Muscle of back (tissue), 11 donors: Measurements from ENCODE around the gene C19orf85. TPM values are rescaled to one million over a fixed set of nuclear protein-coding genes. Genes with fewer than 3 reads are reported as not detected.

Experiments
- DNase-seq, 3 donors: peaks; one replicate each; pipeline versions ENCODE4 v3.0.0 to v3.0.0-alpha.2; 2013
- polyA plus RNA-seq, 10 donors: library from polyadenylated mRNA; unstranded; fragments of 120-200 nt; gene quantifications; one replicate each; pipeline ENCODE4 v1.2.1, GENCODE V29; 2013; ENCODE audit not compliant: insufficient read length in 10 of 10

Gene C19orf85
- polyA plus RNA-seq, 10 donors: not detected

DNA sequence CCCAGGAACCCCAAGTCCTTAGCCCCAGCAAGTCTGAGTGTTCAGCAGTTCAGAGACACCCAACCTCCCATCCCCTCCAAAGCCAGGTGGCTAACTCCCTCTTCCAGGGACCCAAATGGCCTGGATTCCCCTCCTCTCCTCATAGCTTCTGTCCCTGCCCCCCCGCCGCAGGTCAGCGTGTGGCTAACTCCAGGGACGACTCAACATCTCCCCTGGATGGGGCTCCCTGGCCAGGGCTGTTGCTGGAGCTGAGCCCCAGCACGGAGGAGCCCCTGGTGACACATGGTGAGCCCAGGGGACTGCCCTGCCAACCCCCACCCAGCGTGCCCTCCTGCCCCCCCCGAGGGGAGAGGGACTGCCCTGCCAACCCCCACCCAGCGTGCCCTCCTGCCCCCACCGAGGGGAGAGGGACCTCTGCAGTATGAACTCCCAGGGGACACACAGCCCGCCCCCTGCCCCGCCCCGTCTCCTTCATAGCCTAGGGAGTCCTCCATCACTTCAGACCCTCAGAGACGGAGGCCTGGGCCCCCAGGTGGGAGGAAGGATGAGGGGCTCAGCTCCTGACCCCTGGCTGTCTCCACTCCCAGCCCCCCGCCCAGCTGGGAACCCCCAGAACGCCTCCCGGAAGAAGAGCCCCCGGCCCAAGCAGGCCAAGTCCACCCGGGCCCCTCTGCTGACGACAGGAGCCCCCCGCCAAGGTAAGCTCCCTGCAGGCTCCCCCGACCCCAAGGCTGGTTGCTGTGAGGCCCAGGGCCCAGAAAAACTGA, 25.3 kb upstream of the C19orf85 start:
- DNase-seq: no peak

DNA sequence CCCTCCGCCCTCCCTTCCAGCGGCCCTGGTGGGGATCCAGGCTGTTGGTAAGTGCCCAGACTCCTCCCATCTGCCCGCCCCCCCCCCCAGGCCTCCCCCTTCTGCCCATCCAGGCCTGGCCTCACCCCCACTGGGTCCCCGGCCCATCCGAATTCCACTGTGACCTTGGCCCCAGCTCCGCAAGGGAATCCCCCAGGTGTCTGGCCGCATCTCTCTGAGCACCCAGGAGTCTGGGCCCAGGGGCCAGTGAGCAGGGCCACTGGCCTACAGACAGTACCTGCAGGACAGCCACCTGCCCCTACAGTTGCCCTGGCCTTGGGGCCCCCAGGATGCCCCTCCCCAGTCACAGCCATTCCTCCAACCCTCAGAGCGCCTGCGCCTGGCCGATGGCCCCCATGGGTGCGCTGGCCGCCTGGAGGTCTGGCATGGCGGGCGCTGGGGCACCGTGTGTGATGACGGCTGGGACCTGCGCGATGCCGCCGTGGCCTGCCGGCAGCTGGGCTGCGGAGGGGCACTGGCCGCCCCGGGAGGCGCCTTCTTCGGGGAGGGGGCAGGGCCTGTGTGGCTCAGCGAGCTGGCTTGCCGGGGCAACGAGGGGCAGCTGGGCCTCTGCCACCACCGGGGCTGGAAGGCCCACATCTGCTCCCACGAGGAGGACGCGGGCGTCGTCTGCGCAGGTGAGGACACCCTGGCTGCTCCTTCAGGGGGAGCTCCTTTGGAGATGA, 24.6 kb upstream of the C19orf85 start:
- peak in 1 of 3 donors; percentile 61 for DNase-seq

DNA sequence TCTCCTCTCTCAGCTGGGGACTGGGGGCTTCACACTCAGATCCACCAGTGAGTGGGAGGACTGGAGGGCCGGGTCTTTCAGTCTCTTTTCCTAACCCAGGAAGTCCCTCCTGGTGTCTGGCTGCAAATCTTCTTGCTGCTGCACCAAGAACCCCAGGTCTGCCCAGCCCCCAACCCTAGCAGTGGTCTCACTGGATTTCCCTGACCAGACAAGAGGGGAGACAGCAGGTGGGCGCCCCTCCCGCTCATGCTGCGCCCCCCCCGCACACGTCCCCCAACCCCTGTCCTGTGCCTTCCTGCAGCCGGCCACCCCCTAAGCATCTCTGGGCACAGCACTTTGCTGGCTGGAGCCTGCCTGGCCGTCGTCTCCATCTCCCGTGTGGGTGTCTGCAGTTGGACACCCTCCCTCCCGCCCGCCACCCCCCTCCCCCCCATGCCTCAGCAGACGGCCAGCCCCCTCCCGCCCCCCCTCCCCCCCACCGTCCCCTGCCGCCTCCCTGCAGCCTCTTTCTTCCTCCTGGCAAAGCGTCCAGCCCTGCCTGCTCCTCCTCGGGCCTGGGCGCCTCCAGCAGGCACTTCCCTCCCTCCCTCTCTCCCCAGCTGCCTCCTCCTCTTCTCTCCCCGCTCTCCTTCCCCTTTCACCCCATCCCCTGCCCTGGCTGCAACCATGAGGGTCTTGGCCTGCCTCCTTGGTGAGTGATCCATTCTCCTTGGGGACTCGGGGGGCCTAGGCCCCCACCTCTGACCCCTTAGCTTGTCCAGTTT, 23.6 kb upstream of the C19orf85 start, which contains the start of gene SSC5D:
Gene SSC5D, plus strand, starts transcription at position 513 of the 764 bp plus-strand sequence. Its CDS starts 154 bp downstream, at position 667.
- peak in 1 of 3 donors; percentile 86 for DNase-seq

DNA sequence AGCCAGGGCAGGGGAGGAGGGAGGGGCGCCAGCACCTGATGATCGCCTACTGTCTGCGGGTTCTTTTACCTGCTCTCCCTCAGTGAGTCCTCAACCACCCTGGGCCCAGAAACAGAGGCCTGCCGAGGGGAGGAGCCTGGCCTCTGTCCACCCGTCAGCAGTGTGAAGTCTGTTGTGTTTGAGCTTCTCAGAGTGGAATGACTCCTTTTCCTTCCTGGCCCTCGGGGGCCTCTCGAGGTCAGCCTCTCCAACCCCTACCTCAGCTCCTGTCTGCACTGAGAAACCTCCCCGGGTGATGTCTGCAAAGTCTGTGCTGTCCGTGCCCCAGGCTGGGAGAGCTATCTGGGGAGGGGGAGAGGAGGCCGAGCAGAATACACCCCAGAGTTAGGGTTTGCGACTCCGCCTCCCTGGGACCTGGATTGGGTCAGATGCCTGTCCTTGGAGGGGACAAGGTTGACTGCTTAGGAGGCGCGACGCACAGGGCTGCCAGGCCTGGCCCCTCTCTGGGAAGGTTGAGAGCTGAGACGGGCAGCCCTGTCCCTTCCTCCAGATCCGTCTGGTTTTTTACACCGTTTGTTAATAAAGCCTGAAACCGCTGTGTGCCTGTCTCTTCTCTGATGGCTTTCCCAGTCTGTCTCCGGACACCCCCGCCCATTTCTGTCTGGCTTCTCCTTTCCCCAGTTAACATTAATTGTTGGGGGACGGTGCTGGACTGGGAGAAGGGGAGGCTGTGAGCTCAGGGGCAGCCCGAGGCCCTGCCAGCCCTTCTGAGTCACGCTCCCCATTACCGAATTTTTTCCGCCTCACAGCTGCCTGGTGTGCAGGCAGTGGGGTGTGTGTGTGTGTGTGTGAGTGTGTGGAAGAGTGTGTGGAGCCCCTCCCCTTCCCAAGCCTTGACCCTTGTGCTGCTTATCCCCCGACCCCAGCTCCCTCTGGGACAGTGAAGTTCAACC, 22.7 kb upstream of the C19orf85 start:
- DNase-seq: peak; percentile 94 to 96 (median 95)

DNA sequence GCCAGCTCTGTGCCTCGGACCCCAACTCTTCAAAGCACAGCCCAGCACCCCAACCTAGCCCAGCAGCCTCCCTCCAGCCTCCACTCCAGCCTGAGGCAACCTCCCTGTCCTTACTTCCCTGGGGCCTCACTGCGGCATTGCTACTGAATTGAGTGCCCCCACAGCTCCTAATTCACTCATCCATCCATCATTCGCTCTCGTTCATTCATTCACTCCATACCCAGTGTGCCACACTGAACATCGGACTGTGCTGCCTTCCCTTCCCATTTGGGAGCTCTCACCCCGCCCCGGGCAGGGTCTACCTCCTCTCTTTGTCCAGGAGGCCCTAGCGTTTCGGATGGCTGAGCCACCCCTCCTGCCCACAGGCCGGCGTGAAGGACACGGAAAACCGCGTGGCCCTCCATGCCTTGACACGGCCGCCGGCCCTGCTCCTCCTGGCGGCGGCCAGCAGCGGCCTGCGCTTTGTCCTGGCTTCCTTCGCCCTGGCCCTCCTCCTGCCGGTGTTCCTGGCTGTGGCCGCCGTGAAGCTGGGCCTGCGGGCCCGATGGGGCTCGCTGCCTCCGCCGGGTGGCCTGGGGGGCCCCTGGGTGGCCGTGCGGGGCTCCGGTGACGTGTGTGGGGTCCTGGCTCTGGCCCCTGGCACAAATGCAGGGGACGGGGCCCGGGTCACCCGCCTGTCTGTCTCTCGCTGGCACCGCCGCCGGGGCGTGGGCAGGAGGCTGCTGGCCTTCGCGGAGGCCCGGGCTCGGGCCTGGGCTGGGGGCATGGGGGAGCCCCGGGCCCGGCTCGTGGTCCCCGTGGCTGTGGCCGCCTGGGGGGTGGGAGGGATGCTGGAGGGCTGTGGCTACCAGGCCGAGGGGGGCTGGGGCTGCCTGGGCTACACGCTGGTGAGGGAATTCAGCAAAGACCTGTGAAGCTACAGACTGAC, 21.8 kb upstream of the C19orf85 start:
- DNase-seq: no peak

DNA sequence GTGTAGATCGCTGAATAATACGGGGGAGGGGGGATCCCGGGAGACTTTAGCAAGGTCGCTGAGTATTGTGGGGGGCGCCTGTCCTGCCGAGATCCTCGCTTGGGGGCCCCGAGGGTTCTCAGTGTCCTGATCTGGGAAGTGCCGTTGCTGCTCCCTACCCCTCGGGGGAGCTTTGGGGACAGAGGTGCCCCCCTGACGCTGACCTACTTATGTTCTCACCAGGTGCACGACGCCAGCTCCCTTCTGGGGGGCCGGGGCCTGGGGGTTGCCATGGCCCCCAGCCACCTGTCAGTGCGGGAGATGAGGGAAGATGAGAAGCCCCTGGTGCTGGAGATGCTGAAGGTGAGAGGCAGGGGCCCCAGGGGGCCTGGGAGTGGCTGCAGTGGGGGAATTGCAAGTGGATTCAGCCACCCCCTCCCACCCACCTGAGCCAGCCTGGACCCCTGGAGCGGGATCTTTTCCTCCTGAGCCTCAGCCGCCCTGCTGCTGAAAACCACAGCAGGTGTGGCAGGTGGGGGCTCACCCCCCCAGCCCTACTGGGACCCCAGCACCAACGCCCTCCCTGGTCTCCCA, 21.0 kb upstream of the C19orf85 start:
- DNase-seq: no peak

DNA sequence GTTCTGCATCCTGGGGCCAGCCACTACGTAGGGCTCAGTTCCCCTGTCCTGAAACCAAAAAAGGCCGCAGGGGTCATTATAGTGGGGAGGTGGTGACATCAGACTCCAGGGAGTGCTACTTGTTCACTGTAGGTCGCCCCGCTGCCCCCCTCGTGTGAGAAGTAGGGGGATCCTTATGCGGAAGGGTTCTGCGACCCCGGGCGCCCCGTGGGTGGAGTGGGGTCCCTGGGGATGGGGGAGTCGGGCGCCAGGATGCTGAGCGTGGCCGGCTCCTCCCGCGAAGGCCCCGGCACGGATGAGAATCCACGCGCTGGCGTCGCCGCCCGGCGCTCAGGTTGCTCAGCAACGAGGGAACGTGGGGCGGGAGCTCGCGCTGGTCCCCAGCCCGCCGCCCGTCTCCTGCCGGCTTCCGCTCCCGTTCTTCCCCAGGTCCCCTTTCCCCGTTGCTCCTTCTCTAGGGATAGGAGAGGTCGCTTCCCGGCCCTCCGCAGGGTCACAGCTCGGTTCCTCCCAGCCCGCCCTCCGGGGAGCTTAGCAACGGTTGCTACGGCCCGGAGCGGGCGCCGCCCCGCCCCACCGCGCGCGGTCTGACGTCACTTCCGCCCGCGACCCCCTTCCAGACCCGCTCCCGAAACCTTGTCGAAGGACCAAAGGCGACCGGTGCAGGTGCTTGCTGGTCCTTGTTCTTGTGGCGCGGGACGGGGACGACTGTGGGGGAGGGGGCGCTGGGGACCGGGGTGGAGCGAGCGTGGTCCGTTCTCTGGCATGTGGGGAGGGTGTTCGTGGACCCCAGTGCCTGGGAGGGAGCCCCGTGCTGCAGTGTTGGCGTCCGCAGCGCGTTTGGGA, 20.3 kb upstream of the C19orf85 start, which contains the start of gene NAT14:
Gene NAT14, plus strand, starts transcription at position 596 of the 846 bp plus-strand sequence. CDS start 521 bp downstream, outside the sequence.
- peak in 2 of 3 donors; percentile 83 to 93 for DNase-seq

DNA sequence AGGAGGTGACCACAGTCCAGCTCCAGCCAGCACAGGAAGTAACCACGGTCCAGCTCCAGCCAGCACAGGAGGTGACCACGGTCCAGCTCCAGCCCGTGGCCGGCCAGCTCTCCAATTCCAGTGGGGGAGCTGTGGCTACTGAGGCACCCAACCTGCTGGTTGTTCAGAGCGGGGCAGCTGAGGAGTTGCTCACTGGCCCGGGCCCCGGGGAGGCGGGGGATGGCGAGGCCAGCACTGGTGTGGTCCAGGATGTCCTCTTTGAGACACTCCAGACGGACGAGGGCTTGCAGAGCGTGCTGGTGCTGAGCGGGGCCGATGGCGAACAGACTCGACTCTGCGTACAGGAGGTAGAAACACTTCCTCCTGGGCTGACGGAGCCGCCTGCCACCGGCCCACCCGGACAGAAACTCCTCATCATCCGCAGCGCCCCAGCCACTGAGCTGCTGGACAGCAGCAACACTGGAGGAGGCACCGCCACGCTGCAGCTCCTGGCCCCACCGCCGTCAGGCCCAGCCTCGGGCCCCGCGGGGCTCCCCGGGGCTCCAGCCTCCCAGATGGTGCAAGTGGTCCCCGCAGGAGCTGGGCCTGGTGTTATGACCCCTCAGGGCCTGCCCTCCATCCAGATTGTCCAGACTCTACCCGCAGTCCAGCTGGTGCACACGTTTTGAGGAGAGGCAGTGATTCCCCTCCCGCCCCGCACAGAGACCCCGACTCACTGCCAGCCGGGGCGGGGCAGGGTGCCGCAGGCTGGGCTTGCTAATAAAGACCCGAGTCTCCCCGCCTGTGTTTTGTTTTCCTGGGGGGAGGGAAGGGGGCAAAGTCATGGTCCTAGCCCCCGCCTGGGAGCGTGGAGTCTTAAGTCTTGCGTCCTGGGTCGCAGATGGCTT, 19.4 kb upstream of the C19orf85 start:
- no peak for DNase-seq

DNA sequence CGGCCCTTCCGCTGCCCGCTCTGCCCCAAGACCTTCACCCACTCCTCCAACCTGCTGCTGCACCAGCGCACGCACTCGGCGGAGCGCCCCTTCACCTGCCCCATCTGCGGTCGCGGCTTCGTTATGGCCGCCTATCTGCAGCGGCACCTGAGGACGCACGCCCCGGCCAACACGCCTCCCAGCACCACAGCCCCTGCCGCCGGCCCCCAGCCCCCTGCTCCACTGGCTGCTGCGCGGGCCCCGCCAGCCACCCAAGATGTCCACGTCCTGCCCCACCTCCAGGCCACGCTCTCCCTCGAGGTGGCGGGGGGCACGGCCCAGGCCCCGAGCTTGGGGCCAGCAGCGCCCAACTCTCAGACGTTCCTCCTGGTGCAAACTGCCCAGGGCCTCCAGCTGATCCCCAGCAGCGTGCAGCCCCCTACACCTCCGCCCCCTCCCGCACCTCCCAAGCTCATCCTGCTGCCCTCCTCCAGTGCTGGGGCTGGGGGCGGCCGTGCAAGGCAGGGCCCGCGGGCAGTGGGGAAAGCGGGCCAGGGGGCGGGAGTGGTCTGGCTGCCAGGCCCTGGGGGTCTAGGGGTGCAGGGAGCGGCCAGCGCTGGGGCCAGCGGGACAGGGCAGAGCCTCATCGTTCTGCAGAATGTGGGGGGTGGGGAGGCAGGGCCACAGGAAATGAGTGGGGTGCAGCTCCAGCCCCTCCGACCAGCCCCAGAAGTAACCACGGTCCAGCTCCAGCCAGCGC, 18.6 kb upstream of the C19orf85 start:
- DNase-seq: no peak

DNA sequence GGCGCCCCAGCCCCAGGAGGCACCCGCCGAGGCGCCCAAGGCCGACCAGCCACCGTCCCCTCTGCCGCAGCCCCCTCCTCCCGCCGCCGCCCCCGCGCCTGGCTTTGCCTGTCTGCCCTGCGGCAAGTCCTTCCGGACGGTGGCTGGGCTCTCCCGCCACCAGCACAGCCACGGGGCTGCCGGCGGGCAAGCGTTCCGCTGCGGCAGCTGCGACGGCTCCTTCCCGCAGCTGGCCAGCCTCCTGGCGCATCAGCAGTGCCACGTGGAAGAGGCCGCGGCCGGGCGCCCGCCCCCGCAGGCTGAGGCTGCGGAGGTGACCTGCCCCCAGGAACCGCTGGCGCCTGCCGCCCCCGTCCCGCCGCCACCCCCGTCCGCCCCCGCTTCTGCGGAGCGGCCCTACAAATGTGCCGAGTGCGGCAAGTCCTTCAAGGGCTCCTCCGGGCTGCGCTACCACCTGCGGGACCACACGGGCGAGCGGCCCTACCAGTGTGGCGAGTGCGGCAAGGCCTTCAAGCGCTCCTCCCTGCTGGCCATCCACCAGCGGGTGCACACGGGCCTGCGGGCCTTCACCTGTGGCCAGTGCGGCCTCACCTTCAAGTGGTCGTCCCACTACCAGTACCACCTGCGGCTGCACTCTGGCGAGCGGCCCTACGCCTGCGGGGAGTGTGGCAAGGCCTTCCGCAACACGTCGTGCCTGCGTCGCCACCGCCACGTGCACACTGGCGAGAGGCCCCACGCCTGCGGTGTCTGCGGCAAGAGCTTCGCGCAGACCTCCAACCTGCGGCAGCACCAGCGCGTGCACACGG, 17.8 kb upstream of the C19orf85 start:
- no peak for DNase-seq

DNA sequence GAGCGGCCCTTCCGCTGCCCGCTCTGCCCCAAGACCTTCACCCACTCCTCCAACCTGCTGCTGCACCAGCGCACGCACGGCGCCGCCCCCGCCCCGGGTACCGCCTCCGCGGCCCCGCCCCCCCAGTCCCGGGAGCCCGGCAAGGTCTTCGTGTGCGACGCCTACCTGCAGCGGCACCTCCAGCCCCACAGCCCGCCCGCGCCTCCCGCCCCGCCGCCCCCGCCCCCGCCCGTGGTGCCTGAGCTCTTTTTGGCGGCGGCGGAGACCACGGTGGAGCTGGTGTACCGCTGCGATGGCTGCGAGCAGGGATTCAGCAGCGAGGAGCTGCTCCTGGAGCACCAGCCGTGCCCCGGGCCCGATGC, 17.2 kb upstream of the C19orf85 start:
- no peak for DNase-seq

DNA sequence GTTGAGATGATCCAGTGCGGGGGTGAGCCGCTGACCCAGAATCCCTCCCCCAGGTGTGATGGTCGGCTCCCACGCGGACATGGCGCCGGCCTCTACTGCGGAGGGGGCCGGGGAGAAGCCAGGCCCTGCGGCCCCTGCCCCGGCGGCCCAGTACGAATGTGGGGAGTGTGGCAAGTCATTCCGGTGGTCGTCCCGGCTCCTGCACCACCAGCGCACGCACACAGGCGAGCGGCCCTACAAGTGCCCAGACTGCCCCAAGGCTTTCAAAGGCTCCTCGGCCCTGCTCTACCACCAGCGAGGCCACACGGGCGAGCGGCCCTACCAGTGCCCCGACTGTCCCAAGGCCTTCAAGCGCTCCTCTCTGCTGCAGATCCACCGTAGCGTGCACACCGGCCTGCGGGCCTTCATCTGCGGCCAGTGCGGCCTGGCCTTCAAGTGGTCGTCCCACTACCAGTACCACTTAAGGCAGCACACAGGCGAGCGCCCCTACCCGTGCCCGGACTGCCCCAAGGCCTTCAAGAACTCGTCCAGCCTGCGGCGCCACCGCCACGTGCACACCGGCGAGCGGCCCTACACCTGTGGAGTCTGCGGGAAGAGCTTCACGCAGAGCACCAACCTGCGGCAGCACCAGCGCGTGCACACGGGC, 16.7 kb upstream of the C19orf85 start:
- no peak for DNase-seq

DNA sequence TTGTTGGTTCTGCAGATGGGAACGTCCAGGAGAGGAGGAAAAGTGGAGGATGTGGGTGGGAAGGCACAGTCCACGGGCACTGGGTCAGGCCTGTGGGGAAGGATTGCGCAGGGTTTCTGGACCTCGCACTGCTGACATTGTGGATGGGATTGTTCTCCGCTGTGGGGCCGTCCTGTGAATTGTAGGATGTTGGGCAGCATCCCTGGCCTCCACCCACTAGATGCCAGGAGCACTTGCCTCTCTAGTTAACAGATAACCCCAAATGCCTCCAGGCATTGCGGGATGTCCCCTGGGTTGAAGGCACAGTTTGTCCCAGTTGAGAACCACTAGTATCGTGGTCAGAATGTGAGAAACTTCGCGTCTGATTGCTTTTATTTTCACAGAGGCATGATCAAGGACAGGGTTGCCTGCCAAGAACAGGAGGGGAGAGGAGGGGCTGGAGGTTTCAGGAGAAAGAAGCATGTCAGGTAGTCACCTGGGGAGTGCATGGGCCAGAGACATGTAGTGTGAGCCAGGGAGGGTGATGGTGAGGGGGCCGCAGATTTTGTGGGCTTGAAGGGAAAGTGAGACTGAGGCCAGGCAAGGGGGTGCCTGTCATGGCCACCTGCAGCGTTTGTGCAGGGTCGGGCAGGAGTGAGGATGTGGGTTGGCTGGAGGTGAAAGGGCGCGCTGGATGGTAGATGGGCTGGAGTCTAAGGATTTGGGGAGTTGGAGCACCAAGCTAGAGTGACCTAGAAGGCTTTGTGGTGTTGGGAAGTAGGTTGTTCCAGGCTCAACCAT, 15.1 kb upstream of the C19orf85 start:
- no peak for DNase-seq

DNA sequence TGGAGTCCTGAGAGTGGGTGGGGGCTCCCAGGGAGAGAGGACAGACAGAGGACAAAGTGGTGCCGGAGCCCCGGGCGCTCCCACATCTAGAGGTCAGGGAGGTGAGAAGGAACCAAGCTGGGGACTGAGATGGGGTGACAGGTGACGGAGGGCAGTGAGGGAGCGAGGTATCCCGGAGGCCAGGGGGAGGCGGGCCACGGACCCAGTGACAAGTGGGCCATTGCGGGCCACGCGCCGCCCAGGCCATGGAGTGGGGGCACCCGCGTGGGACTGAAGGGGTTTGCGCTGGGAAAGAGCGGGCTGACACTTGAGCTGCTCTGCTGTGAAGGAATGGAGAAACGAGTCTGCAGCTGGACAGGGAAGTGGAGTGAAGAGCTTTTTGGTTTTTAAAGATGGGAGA, 14.5 kb upstream of the C19orf85 start:
- DNase-seq: no peak

DNA sequence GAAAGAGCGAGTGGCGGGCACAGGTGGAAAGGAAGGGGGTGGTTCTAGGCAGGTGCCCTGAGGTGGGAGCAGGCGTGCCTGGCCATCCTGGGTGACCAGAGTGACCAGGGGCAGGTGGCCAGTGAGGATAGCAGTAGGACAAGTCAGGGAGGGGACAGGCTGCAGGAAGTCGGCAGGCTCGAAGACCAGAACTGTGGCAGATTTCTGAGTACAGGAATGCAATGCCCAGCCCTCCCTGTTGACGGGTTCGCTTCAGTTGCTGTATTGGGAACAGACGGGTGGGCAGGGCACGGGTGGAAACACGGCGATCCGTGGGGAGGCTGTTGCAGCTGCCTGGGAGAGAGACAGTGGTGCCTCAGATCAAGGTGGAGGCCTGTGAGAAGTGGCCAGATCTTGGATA, 13.8 kb upstream of the C19orf85 start:
- no peak for DNase-seq
